Measurements from ENCODE around the gene RFK. TPM values are rescaled to one million over a fixed set of nuclear protein-coding genes. Genes with fewer than 3 reads are reported as not detected.

RFK gene
- total RNA-seq, 1 experiment from 2014 or later = 12.0 TPM

DNA sequence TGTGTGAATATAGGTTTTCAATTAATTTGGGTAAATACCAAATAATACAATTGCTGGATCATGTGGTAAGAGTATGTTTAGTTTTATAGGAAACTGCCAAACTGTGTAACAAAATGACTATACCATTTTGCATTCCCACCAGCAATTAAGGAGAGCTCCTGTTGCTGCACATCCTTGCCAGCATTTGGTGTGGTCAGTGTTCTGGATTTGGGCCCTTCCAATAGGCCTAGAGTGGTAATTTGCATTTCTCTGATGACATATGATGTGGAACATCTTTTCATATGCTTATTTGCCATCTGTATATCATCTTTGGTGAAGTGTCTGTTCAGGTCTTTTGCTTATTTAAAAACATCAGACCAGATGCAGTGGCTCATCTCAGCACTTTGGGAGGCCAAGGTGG lies 11.6 kb upstream of the RFK start:
- H3K4me3 Mint-ChIP-seq = no peak overlapping the region
- H3K27ac ChIP-seq (ENCODE audit: insufficient read length, low read depth, low read length) = no peak overlapping the region
- H2AFZ ChIP-seq (ENCODE audit: low read length) = no peak overlapping the region
- H3K14ac ChIP-seq (ENCODE audit: insufficient read depth, low read length) = no peak overlapping the region
- H3K4me1 Mint-ChIP-seq = peaks cover 7% of the 10 kb centered on the region in 2 experiments
- no peak overlapping the region for H3K56ac ChIP-seq (ENCODE audit: insufficient read length, low read depth, low read length)
- no peak overlapping the region for H4K5ac ChIP-seq (ENCODE audit: insufficient read length, low read depth, low read length)
- H3K23ac ChIP-seq (ENCODE audit: insufficient read length, low read depth, low read length) = no peak overlapping the region
- H3K36me3 Mint-ChIP-seq (ENCODE audit: insufficient read depth in 1 of 3, low read depth in 3 of 3) = no peaks in the 10 kb centered on the region
- H3K27me3 ChIP-seq (ENCODE audit: insufficient read depth, low read length) = no peaks in the 10 kb centered on the region
- no peak overlapping the region for H3K4me2 ChIP-seq (ENCODE audit: insufficient read depth, insufficient read length, low read length)
- H2BK12ac ChIP-seq (ENCODE audit: insufficient read length, low read depth, low read length) = no peak overlapping the region
- no peak overlapping the region for H3K27ac Mint-ChIP-seq
- no peak overlapping the region for H3K4ac ChIP-seq (ENCODE audit: low read depth, low read length)
- H2BK20ac ChIP-seq (ENCODE audit: low read depth, low read length, poor library complexity, severe bottlenecking) = no peak overlapping the region
- no peak overlapping the region for H3K18ac ChIP-seq (ENCODE audit: insufficient read length, low read depth, low read length)
- no peak overlapping the region for H2AK5ac ChIP-seq (ENCODE audit: insufficient read length, low read length)
- H2BK5ac ChIP-seq (ENCODE audit: insufficient read length, low read length) = no peak overlapping the region
- H3K4me1 ChIP-seq (ENCODE audit: insufficient read depth, low read length) = no peaks in the 10 kb centered on the region
- no peaks in the 10 kb centered on the region for H3K79me1 ChIP-seq (ENCODE audit: insufficient read depth, low read depth, low read length, poor library complexity, severe bottlenecking)
- H4K8ac ChIP-seq (replicated peaks; ENCODE audit: insufficient read length, low read depth, low read length) = no peak overlapping the region
- no peak for DNase-seq
- no peaks in the 10 kb centered on the region for H3K9me3 ChIP-seq (ENCODE audit: control insufficient read depth, low read depth, low read length)
- no peak overlapping the region for H2BK120ac ChIP-seq (ENCODE audit: low read depth, low read length, poor library complexity, severe bottlenecking)
- H4K91ac ChIP-seq (ENCODE audit: insufficient read length, low read depth, low read length) = no peak overlapping the region
- H4K20me1 ChIP-seq (ENCODE audit: control insufficient read depth, insufficient read depth, insufficient read length) = no peaks in the 10 kb centered on the region
- no peaks in the 10 kb centered on the region for H3K79me2 ChIP-seq (ENCODE audit: insufficient read depth, low read length)
- H3K23me2 ChIP-seq (ENCODE audit: insufficient read length, low read depth, low read length, poor library complexity, severe bottlenecking) = no peaks in the 10 kb centered on the region
- H3K9me3 Mint-ChIP-seq = no peaks in the 10 kb centered on the region
- H3T11ph ChIP-seq (ENCODE audit: low read length) = no peak overlapping the region
- TF ChIP-seq, protein P1, sequence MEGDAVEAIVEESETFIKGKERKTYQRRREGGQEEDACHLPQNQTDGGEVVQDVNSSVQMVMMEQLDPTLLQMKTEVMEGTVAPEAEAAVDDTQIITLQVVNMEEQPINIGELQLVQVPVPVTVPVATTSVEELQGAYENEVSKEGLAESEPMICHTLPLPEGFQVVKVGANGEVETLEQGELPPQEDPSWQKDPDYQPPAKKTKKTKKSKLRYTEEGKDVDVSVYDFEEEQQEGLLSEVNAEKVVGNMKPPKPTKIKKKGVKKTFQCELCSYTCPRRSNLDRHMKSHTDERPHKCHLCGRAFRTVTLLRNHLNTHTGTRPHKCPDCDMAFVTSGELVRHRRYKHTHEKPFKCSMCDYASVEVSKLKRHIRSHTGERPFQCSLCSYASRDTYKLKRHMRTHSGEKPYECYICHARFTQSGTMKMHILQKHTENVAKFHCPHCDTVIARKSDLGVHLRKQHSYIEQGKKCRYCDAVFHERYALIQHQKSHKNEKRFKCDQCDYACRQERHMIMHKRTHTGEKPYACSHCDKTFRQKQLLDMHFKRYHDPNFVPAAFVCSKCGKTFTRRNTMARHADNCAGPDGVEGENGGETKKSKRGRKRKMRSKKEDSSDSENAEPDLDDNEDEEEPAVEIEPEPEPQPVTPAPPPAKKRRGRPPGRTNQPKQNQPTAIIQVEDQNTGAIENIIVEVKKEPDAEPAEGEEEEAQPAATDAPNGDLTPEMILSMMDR (conservative IDR thresholded peaks at IDR 0.05) = no peak
- H3K27me3 Mint-ChIP-seq (ENCODE audit: low read depth) = no peaks in the 10 kb centered on the region
- H3K9ac ChIP-seq (ENCODE audit: extremely low read depth, insufficient read length, low read length) = no peak overlapping the region
- H2BK15ac ChIP-seq (ENCODE audit: low read depth, low read length) = no peak overlapping the region
